NCI-H1105 (cell line): ENCODE data around the gene SGK1.
"Not testable (repeated sequence)": the region's sequence is repeated elsewhere in the genome, so short reads cannot be mapped to it uniquely, and the experiment has no call there.

Experiments
- DNase-seq: peaks from one replicate; lab custom pipeline; 2025; lab: John Stamatoyannopoulos, UW

Gene SGK1

DNA sequence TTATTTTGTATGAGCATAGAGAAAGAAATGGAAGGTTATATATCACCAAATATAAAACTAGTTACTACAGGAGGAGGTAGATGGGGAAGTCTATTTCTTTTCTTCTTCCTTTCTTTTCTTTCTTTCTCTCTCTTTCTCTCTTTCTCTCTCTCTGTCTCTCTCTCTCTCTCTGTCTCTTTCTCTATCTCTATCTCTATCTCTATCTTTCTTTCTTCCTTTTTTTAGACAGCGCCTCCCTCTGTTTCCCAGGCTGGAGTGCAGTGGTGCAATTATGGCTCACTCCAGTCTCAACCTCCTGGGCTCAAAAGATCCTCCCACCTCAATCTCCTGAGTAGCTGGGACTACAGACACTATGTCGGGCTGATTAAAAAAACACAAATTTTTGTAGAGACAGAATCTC is 10.2 kb upstream of the SGK1 start:
- no peak for DNase-seq

DNA sequence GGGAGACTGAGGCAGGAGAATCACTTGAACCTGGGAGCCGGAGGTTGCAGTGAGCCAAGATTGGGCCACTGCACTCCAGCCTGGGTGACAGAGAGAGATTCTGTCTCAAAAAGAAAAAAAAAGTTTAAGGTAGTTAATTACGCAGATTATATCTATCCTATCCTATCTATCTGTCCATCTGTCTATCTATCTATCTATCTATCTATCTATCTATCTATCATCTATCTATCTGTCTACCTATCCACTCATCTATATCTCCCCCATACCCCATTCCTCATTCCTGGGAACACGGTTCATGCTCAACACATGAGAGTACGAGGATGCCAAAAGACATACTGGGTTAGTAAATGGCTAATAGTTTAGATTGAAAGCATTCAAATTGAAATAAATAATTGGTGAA is 8.3 kb upstream of the SGK1 start:
- not testable (repeated sequence) for DNase-seq

DNA sequence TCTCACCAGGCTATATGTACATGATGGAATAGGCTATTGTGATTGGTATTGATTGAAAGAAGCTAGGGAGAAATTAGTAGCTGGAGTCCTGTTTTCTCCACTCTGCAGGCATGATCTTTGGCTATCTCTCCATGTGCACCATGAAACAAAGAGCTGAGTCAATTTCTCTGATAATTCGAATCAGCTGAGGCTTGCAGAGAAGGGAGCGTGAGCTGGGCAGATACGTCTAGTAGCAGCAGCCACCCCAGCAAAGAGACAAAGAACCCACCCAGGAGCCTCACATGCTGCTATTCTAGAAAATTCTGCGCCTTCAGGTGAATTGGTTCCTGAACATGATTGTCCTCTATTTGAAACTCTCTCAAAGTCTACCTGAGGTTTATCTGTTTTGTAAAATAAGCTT is 6.9 kb upstream of the SGK1 start:
- DNase-seq = no peak

DNA sequence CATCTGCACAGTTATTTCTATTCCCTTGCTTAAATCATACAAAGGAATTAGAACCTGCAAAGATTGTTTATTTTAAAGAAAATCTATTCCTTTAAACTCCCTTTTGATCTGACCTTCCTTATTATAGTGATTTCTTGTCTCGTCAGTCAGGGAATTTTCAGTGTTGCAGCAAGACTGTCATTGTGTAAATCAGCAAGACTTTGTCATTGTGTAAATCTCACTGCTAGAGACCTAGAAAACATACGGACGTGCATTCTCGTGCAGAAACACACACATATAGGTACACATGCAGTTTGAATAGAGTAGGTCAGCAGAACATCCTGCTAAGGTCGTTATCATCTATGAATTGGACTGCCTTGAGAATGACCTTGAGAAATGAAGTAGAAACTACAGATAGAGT is 6.2 kb upstream of the SGK1 start:
- DNase-seq = no peak

DNA sequence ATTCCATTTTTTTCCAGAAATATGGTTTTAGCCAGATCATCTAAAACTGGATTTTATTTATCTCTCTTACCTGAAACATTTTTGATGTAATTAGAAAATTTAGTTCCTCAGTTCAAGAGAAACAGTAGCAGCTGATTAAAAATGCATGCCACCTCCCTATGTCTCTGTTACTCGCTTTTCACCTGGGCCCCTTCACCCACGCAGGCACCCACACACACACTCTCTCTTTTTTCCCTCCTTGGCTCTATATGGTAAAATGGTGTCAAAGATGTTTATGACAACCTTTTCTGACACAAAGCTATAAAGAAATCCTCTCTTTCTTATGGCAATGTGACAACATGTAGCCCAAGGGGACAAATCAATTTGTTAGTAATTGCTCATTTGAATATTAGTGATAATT is 5.8 kb upstream of the SGK1 start:
- no peak for DNase-seq

DNA sequence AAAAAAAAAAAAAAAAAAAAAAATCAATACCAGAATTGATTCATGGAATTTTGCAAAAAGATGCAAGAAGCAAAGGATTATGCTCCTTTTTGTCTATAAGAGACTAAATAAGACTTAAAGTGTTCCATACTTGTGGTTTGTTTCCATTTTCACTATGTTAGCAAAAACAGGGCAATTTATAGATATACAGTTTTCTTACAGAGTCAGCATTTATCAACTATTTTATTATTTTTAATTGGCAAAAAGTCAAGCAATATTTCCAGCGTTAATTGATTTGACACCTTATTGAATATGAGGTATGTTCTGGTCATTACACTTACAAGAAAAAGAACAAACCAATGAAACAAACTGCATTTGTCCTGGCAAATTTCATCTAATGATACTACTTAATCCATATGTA is 5.4 kb upstream of the SGK1 start:
- DNase-seq = no peak

DNA sequence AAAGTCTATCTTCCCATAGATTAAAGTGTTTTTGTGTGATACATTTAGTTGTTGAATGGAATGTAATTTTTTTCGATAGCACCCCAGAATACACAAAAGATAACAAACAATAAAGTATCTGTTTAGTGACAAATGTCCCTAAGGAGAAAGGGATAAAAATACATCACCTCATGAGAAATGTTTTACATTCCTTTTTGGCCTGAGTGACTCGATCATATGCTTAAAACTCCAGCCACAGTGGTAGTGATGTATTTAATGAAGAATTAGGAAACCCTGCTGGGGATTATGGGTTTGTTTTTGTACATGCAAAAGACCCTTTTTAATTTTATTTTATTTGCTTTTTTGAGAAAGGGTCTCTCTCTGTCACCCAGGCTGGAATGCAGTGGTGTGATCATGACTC is 4.3 kb upstream of the SGK1 start:
- no peak for DNase-seq

DNA sequence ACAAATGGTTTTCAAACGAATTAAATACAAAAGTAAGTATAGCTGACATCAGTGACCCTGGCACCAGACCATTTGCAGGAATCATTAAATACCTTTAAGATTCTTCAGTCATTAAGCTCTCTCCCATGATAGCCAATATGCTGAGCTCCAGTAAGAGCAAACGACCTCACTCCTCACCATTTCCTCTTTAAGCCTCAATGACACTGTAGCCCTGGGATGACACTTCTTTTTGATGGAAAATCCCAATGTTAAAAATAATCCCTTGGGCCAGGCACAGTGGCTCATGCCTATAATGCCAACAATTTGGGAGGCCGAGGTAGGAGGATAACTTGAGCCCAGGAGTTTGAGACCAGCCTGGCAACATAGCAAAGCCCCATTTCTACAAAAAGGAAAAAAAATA is 3.3 kb upstream of the SGK1 start:
- no peak for DNase-seq

DNA sequence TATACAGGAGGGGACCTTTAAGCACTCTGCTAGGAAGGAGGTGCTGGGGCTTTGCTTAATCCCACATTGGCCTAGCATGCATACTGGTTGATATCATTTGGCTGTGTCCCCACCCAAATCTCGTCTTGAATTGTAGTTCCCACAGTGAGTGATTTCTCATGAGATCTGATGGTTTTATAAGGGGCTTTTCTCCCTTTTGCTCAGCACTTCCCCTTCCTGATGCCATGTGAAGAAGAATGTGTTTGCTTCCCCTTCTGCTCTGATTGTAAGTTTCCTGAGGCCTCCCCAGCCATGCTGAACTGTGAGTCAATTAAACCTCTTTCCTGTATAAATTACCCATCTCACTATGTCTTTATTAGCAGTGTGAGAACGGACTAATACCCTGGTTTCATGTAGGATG is 1.8 kb upstream of the SGK1 start:
- not testable (repeated sequence) for DNase-seq

DNA sequence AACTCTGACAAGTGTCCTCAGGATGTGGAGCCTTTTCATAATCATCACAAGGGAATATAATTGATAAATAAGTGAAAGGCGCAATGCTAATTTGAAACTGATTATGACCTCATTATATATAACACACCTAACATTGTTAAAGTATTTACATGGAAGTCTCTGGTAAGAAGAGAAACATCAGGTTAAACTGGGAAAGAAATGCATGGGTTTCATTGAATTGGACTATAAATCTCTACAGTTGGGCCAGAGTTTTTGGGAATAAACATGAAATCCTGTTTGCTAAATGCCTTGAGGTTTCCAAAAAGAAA is 1.0 kb upstream of the SGK1 start:
- no peak for DNase-seq

DNA sequence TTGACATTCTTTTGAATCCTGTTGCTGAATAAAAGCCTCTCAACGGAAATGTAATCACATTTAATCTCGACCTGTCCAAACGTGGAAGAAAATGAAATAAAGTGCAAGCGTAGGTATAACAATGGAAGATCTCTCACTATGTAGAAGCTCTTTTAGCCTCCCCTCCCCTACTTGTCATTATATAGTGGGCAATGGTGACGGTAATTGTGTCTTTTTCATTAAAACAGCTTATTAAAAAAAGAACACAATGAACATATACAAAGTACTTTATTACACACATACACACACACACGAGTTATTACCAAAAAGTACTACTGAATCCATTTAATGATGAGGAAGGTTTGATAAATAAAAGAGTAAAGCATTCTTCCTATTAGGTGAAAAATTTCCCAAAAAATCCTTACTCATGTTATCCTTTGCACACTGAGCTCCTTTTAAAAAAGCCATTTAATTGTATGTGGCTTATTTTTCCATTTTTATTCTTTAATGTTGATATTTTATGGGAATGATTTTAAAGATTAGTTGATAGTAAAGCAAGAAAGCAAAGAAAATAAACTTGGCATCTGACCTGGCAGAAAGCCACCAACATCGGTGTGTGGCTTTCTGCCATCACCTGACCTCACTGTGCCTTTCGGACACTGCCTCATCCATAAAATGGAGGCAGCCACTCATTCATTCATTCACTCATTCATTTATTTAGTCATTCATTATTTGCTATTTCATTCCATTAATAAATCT is 493 bp upstream of the SGK1 start:
- no peak for DNase-seq

DNA sequence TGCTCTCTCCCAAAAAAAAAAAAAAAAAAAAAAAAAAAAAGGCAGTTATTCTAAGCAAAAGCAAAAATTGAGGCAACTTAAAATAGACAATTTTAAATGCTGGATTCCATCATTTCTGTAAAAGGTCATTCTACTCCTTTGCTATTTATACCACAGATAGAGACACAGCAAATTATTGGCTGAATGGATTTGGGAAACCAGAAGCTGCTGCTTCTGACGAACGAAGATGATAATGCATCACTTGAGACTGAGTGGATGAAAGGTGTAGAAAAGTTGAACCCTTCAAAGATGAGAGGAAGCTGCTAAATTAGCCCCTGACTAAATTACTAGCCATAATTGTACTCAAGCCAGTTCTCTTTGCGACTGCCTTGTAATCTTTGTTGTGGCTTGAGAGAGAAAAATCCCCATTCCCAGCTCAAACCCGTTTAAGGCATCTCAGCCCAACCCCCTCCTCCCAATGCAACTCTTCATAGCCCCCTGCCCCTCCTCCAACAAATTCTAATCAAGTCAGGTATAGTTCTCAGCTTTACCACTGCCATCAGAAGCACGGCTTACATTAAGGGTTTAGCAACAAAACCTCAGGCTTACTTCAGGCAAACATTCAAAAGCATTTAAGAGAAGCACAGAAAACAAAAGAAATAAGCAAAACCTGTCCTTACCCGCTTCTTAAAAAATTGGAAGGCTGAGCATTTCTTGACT is 1.0 kb downstream of the SGK1 start:
- DNase-seq = no peak

DNA sequence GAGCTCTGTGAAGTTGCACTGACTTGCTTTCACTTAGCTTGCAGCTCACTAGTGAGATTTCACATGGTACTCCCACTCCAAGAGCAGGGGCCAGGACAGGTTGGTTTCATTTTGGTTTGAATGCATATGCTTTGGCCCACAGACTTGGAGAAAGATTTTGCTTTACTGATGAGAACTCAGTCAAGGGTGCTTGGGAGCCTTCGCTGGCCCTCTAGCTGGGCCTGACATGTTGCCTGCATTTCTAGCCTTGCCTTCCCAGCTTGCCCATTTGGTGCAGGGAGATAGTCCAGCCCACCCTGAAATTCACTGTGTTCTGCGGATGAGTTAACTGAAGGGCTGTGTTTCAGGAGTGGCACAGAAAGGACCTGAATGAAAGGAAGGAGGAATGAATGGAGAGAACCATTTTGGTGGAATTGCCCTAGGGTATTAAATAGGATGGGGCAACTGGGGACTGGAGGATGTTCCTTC is 1.9 kb downstream of the SGK1 start:
- DNase-seq = no peak

DNA sequence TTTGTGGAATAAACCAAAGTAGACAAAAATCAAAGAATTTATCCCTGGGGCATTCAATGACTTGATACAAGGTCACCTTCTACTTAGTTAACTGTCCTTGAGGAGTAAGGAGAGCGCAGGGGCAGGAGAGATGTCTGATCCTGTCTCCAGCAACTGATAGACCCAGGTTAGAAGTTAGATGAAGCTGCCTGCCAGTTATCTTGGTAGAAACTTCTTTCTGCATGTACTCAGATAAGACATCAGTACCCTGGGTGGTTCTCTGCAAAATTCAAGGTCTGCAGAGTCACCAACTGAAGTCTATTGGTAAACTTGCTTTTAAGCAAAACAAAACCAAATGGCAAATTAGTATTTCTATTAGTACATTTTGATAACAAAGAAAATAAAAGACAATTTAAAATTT is 2.7 kb downstream of the SGK1 start:
- DNase-seq = no peak

DNA sequence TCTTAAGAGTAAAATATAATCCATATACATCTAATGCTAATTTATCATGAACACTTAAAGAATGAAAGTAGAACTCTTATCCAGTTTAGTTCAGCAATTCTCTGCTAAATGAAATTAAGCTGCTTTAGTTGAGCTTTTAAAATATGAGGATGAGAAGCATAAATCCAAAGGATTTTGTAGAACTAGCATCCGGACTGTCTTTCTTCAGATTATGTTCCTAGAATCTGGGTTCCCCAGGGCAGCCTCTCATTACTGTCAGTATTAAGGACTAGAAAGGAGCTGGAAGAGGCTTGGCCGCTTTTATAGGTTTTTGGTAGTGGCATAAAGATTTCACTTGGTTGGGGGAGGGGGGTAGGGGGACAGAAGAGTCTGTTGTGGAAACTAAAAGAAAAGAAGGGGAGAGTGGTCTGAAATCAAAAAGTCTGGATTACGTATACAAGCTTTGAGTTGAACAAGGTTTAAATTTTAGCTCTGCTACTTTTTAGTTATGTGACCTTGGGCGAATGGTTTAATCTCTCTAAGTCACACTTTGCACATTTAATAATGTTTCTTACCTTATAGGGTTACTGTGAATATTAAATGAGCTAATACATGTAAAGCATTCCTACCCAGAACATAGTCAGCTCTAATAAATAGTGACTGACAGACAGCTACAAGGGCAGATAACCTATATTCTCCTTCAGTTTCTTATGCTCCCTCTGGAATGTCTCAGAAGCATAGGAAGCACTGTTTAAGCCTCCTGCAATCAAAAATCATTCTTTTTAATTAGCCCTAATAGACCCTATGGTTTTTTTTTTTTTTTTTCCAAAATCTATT is 3.7 kb downstream of the SGK1 start:
- no peak for DNase-seq

DNA sequence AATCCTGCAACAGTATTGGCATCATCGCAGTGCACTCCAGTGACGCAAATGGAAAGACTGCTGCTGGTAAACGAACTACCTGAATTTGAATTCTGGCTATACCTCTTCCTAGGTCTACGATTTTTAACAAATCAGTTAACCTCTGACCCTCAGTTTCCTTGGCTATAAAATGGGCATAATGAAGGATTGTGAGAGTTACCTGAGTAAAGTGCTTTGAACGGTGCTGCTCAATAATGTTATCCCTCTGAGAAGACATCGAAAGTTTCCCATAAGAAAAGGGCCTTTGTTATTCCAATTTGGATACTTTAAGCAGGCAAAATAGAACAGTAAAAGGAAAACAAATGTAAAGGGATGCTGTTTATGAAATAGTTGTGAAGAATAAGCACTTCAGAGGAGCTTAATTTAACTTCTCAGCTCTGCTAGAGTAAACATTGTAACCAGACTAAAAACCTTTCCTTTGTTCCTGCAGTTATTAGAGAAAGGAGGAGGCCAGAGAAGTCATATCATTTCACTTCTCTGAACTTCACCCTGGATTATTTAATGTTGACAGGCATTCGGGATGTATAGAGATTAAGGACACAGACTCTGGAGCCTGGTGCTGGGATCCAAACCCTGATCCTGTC is 5.8 kb downstream of the SGK1 start:
- DNase-seq = no peak

DNA sequence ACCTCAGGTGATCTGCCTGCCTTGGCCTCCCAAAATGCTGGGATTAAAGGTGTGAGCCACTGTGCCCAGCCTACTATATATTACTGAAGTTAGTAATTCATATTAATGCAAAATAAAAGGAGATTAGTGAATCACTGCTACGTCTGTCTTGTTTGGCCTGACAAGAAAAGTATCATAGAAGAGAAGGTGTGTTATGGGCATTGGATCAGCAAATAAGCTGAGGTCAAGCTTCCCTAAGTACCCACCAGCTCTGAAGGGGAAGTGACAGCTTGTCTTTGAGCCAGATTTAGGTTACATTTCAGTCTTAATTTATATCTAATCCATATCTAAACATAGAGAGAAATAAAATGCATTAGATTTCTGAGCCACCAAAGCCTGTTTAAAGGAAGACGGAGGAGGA is 7.1 kb downstream of the SGK1 start:
- DNase-seq = no peak

DNA sequence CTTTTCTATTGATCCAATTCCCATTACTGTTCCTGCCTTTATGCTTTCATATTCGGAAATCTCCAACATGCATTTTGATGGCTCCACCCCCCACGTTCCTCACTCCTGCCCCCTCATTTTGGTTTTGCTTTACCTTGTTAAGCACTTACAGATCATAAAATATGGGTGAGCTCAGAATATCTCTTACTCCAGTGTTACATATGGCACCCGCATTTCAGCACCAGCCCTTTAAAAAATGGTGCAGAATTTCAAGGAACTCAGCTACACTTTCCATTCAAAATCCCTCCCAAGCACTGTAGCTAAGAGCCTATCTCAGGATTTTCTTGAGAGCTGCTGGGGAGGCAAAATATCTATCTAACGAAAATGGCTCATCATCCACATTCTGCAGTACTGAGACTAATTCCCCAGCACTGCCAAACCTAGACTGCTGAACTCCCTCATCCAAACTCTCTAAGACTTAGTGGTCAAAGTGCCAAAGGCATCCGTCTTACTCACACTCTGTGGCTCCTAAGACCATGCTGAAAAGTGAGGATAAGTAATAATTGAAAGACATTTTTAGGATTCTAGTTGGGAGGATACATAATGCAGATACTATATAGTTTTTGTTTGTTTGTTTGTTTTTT is 7.8 kb downstream of the SGK1 start:
- no peak for DNase-seq

DNA sequence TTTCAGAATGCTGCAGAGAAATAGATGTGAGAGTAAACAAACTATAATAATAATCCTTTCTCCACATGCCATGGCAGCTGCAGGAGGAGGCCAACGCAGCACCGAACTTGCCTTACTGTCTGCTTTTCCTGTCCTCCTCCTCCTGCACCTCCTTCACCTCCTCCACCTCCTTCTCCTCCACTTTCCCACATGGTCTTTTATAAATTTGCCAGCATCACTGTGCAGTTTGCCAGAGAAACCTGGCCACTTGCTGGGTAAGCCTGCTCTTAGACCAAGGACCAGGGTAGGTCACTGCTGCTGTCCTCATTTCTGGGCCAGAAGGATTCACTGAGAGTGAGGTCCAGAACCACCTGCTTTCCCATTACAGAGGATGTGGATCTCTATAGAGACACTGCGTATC is 8.7 kb downstream of the SGK1 start:
- DNase-seq = no peak

DNA sequence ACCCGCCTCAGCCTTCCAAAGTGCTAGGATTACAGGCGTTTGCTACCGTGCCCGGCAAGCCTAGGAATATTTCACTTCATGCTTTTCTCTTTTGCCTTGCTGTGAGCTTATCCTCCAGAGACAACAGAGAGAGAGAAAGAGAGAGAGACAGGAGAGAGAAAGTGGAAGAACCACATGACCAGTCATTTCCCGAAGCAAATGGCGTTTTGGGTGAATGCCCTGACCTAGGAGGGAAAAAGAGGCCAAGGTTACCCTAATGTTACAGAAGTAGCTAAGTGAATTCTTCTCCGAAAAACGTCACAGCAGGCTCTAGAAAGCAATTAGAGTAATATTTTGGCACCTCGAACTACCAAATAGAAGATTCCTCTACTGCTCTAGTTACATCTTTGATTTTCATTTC is 9.1 kb downstream of the SGK1 start:
- DNase-seq = no peak

DNA sequence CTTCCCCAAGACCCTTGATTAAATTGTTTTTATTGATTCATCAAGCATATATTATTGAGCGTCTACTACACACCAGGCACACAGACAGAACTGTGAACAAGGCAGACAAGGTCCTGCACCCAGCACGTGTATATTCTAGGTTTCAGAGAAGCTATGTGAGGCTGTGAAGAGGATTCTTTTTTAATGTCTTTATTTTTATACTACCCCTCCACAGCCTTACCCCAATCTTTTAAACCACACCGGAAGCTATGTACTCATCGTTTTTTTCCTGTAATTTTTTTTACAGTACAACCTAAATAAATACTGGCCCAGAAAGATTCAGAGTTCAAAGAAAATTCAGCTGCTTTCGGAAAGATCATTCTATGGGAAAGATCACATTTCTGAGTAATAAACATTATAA is 10.0 kb downstream of the SGK1 start:
- DNase-seq = no peak

DNA sequence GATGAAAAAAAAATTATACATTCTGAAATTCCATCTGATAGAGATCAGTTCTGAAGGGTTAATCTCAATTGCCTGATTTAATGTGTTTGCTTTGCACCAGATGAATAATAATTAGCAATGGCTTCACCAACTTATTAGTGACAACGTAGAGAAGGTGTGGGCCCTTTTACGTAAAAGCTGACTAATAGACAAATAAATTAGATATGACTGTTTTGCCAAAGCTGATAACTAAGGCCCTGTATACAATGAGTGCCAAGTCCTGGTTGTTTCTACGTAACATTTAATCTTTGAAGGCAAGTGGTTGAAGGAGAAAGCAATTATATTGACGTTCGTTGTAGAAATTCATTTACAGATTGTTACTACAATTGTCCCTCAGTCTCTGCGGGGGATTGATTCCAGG is 10.8 kb downstream of the SGK1 start:
- no peak for DNase-seq
